Stimulated activated CD8-positive, alpha-beta memory T cell treated with anti-CD3 and anti-CD28 coated beads, Interleukin-2, amount 100 ng/mL, for 1 hour (primary cell): ENCODE results near the gene WDR90.

Source experiments
- DNase-seq, 2 donors: peaks; one replicate each; pipeline ENCODE4 v3.0.0-alpha.2; 2020; ENCODE audit warnings: low read depth in 2 of 2

WDR90 gene

GRCh38 chr16:676565-676902 lies 27.4 kb downstream of the WDR90 start:
- no peak for DNase-seq

DNA sequence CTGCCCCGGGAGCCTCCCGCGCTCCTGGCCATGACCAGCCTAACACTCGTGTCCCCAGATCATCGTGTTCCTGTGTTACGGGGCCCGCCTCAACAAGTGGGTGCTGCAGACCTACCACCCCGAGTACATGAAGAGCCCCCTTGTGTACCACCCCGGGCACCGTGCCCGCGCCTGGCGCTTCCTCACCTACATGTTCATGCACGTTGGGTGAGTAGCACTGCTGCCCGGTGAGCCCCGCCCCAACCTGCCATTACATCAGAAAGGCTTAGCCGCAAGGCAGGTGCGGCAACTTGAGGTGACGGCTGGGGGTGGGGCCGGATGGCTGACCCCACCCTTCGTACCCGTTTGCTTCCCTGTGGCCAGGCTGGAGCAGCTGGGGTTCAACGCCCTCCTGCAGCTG lies 27.7 kb downstream of the WDR90 start:
- DNase-seq = no peak

GRCh38 chr16:677316-678190 lies 28.4 kb downstream of the WDR90 start:
- DNase-seq = no peak

DNA sequence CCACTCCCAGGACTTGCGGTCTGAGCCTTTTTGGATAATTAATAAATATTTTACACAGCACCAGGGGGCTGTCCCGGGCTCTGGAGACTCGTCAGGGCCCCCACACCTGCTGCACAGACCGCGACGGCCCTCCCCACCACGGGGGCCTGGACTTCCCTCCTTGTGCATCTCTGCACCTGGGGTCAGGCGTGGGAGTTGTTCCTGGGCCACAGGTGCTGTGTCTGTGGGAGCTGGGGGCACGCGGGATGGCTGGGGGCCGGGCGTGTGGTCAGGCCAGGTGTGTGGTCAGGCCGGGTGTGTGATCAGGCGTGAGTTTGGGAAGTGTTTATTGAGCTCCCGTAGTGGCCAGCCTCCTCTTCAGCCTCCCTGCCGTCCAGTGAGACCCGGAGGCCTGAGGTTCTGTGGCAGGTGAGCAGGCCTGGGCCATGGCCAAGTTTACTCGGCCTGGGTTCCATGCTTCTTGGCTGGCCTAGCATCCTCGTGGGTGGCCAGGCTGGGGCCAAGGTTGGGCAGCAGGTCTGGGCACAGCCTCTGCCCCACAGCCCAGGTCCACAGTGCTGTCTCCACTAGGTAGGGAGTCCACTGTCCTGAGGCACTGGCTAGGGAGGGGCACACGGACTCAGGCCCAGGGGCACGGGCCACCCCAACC lies 29.2 kb downstream of the WDR90 start:
- no peak for DNase-seq

DNA sequence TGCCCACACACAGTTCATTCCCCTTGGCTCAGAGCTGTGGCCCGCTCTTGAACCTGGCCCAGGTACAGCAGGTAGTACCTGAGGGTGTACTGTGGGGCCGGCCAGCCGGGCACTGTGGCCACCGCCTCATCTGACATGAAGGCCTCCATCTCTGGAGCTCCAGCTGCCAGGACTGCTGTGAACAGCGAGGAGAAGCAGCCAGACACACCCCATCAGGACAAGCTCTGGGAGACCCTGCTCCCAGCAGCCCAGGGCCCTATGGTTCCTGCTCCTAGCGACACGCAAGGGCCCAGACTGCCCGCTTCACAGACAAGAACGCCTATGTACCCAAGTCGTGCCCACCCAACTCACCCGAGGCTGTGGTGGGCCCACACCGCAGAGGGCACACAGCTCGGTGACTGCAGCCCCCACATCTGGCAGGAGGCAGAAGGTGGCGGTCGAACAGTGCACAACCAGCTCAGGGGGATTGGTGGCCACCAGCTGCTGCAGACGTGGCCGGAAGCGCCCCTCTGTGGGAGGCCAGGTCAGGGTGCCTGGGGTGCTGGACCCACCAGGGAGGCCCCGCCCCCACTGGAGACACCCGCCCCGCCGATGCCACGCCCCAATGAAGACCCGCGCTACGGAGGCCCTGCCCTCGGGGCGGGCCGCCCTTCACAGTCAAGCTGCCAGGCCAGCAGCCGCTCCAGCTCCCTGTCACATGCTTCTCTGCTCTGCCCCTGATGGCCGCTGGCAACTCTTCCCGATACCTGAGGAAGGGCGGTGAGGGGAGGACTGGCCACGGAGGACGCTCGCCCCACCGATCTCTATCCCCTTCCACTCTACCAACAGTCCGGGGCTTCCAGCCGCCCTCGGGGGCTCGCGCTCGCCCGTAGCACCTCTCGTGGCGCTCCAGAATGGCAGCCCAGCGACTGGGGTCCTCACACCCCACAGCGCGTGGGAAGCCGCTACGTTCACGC lies 30.0 kb downstream of the WDR90 start:
- DNase-seq = peak in 1 of 2 donors; percentile 35

DNA sequence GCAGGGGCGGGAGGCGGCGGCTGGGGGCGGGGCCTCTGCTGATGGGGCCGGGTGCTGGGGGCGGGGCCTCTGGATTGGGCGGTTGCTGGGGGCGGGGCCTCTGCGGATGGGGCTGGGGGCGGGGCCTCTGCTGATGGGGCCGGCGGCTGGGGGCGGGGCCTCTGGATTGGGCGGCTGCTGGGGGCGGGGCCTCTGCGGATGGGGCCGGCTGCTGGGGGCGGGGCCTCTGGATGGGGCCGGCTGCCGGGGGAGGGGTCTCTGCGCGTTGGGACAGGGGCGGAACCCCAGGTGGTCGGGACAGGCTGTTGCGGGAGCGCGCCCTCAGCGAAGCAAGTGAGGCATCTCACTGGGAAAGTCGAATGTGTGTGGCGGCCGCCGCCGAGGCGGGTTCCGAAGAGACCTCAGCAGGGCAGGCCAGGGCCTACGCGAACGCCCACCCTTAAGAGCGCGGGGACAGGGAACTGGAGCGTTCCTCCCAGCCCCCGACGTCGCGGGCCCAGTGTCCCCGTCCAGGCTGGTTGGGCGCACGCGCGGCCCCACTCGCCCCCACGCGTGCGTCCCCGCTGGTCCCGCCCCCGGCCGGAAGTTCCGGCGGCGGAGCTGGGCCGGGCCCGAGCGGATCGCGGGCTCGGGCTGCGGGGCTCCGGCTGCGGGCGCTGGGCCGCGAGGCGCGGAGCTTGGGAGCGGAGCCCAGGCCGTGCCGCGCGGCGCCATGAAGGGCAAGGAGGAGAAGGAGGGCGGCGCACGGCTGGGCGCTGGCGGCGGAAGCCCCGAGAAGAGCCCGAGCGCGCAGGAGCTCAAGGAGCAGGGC lies 30.9 kb downstream of the WDR90 start, which contains the start of gene STUB1:
Gene STUB1, plus strand, starts transcription at position 597 of the 811 bp plus-strand sequence. Its CDS starts 116 bp downstream, at position 713.
- DNase-seq = peak; percentile 65 to 83

DNA sequence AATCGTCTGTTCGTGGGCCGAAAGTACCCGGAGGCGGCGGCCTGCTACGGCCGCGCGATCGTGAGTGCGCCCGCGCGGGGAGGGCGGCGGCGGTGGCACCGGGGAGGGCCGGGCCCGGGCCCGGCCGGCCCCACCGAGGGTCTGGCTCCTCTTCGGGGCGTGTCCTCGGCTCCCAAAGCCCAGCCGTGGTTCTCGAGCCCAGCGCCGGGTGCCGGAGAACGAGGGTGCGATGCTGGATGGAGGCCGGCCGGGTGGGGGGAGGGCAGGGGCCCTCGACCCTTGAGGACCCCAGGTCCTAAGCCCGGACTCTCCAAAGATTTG lies 31.4 kb downstream of the WDR90 start:
- DNase-seq = no peak

DNA sequence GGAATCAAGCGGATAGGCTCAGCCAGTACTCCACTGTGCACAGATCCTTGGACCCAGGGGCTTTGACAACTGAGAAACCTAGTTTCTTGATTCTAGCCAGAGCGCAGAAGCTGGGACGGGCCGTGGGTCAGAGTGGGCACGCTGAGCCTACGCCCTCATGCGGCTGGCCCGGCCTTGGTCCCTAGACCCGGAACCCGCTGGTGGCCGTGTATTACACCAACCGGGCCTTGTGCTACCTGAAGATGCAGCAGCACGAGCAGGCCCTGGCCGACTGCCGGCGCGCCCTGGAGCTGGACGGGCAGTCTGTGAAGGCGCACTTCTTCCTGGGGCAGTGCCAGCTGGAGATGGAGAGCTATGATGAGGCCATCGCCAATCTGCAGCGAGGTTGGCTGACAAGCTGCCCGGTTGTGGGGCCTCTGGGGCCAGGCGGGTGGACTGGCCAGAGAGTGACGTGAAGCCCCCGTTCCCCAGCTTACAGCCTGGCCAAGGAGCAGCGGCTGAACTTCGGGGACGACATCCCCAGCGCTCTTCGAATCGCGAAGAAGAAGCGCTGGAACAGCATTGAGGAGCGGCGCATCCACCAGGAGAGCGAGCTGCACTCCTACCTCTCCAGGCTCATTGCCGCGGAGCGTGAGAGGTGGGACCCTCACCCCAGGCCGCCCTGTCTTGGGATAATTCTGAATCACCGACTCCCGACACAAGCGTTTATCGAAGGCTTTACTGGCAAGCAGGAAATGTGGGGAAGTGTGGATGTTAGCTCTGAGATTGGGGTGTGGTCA lies 32.0 kb downstream of the WDR90 start:
- DNase-seq = no peak

GRCh38 chr16:681746-682427 lies 32.7 kb downstream of the WDR90 start:
- DNase-seq = no peak

DNA sequence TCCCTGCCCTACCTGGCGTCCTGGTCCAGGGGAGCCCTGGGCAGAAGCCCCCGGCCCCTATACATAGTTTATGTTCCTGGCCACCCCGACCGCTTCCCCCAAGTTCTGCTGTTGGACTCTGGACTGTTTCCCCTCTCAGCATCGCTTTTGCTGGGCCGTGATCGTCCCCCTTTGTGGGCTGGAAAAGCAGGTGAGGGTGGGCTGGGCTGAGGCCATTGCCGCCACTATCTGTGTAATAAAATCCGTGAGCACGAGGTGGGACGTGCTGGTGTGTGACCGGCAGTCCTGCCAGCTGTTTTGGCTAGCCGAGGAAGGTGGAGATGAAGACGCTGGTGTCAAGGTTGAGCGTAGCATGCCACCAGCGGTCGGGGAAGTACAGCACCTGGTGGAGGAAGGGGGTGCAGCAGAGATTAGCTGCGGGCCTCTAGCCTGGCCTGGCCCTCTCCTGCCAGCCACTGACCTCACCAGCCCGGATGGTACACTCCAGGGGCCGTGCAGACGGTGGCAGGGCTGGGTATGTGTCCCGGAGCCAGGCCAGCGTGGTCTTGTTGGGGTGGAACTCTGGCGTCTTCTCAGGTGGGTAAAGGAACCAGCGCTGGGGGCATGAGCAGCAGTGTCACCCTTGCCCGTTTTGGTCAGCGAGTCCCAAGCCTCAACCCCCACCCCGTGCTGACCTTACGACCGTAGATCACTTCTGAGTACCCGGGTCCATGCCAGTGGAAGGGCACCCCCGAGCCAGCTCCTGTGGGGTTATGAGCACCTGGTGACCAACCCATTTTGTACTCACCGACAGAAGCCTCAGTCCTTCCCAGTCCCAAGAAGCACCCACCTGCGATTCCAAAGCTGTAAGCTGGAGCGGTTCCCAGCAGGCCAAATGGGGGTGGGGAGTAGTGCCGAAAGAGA lies 33.6 kb downstream of the WDR90 start:
- DNase-seq = no peak

DNA sequence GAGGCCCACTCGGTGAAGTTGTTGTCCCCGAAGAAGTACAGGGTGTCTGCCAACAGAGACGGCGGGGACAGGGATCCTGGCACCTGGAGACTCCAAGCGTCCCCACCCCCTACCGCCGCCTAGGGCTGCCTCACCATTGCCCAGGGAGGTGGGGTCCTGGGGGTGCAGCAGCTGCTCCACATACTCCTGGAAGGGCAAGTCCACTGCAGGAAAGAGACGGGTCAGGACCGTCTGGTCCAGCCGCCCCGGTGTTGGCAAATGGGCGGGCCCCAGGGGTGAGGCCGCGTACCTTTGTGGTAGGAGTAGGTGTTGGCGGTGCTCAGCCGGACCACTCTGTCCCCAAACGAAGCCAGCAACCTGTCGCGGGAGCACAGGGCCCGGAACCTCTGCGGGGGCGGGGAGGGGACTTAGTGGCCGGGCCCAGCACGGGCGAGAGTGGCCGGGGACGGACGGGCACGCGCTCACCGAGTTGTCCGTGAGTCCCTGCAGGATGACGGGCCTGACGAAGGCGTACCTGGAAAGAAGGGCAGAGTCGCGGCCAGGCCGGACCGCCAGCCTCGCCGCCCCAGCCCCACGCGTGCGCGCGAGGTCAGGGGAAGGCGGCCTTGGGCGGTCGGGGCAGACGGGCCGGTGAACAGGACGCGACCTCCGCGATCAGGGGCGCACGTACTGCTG lies 34.4 kb downstream of the WDR90 start:
- DNase-seq = no peak

GRCh38 chr16:684071-684794 lies 35.1 kb downstream of the WDR90 start, which contains the start of gene JMJD8:
Gene JMJD8, minus strand, starts transcription at chr16:684334. Its CDS starts 15 bp downstream, at chr16:684319.
- peak; percentile 92 for DNase-seq

DNA sequence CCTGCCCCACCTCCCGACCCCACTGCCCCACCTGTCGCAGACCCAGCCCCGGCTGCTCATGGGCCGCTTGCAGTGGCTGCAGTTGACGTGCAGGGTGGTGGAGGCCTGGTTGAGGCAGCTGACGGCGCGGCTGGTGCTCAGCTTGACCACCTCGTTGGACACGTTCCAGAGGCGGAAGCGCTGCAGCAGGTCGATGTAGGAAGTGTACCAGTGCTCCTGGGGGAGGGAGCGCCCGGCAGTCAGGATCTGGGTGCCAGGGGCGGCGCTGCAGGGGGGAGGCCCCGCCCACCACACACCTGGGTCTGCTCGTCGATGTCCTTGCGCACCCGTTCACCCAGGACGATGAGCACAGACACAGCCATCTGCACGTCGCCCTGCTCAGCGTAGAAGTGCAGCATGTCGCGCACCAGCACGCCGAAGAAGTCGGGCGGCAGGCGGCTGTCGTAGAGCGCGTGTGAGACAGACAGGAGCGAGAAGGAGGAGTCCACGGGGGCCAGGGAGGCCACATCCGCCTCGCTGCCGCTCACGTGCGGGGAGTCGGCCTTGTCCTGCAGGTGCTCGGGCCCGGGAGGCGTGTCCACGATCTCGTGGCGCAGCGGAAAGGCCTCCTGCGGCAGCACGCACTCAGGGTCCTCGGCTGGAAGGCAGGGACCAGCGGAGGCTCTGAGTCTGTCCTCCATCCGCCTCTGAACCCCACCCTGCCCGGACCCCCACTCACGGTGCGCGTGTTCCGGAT lies 36.0 kb downstream of the WDR90 start:
- no peak for DNase-seq

GRCh38 chr16:685967-686366 lies 36.8 kb downstream of the WDR90 start:
- DNase-seq = no peak

- DNase-seq = no peak
Observed at GRCh38 chr16:686459-687260, 37.5 kb downstream of the WDR90 start.

GRCh38 chr16:687499-687898 lies 38.3 kb downstream of the WDR90 start:
- no peak for DNase-seq
